K562 (cell line): ENCODE measurements around the gene RGMA. TPM values are rescaled to one million over a fixed set of nuclear protein-coding genes. Genes with fewer than 3 reads are reported as not detected.

Source experiments
- ATAC-seq: fragments of 200-7000 bp; cut with Tn5 transposase; 3 replicates; pipeline ENCODE4 v1.9.1; 2020; ENCODE audit warnings: moderate library complexity
- BruUV-seq: library from RNA; stranded (reverse); fragments of 400-500 nt; replicated peaks from 2 replicates; lab custom pipeline; 2021; lab: Mats Ljungman, UMichigan
- CTCF ChIA-PET: fragments of 300-600 bp; formaldehyde crosslinking; extraction: SDS; loops from one replicate; lab custom pipeline; 2021; ENCODE audit warnings: low intra/inter-chr PET ratio; lab: Yijun Ruan, JAX
- POLR2A ChIA-PET: fragments of 300-600, 350-650 bp; sonication (Branson Sonifier 250); formaldehyde crosslinking; extraction: SDS; loops from one replicate; lab custom pipeline; 2021; ENCODE audit warnings: antibody characterized with exemption, inconsistent platforms; lab: Yijun Ruan, JAX
- DNase-seq, 4 experiments: peaks; one replicate each; pipeline versions ENCODE4 v3.0.0 to v3.0.0-alpha.2; 2011 to 2018; ENCODE audit warnings: low spot score in 3 of 4, mixed read lengths in 3 of 4; ENCODE audit errors: extremely low read depth in 1 of 4
- FAIRE-seq: peaks from 2 replicates; lab custom pipeline; 2011; peaks lifted over from hg19 to GRCh38; lab: Jason Lieb, UNC
- H2AFZ ChIP-seq: 2 replicates; pipeline ENCODE4 v1.6.0; 2011; ENCODE audit warnings: low read depth, low read length, control low read depth, inconsistent platforms
- H3K27ac ChIP-seq: fragments of 200-600 bp; 3 replicates; pipeline ENCODE4 v1.8.0; 2011; ENCODE audit warnings: low read depth, mild to moderate bottlenecking, control low read depth, inconsistent platforms, low read length, moderate library complexity, mixed read lengths; ENCODE audit errors: extremely low read depth
- H3K27me3 ChIP-seq, 2 experiments: fragments of 300-600 bp in 1 of 2; 2 replicates in 1 of 2; 3 replicates in 1 of 2; pipeline versions ENCODE4 v1.6.0 to v1.8.0; 2011; ENCODE audit warnings: inconsistent platforms in 2 of 2, low read length in 2 of 2, mild to moderate bottlenecking in 1 of 2, mixed read lengths in 1 of 2, moderate library complexity in 1 of 2; ENCODE audit not compliant: control insufficient read depth in 2 of 2, insufficient read depth in 2 of 2
- H3K36me3 ChIP-seq: fragments of 300-600 bp; 3 replicates; pipeline ENCODE4 v1.8.0; 2011; ENCODE audit warnings: mild to moderate bottlenecking, low read length, inconsistent platforms; ENCODE audit not compliant: control insufficient read depth, insufficient read depth
- H3K4me1 ChIP-seq, 2 experiments: fragments of 200-600 bp in 1 of 2; replicated peaks in 1 of 2; 2 replicates in 1 of 2; 3 replicates in 1 of 2; pipeline versions ENCODE4 v1.5.1 to v1.8.0; 2011; ENCODE audit warnings: inconsistent platforms in 2 of 2, low read length in 2 of 2, mild to moderate bottlenecking in 1 of 2, mixed read lengths in 1 of 2, moderate library complexity in 1 of 2; ENCODE audit not compliant: control insufficient read depth in 2 of 2, insufficient read depth in 2 of 2
- H3K4me2 ChIP-seq: 2 replicates; pipeline ENCODE4 v1.6.1; 2011; ENCODE audit warnings: low read length, control low read depth, inconsistent platforms, mixed read lengths; ENCODE audit not compliant: insufficient read depth
- H3K4me3 ChIP-seq: fragments of 200-600 bp; sonication (generic), shearing (Covaris generic); 2 replicates; pipeline ENCODE4 v1.5.1; 2016; ENCODE audit warnings: control low read depth, inconsistent platforms
- H3K79me2 ChIP-seq: fragments of 200-600 bp; 3 replicates; pipeline ENCODE4 v1.8.0; 2011; ENCODE audit warnings: low read length, inconsistent platforms; ENCODE audit not compliant: control insufficient read depth, insufficient read depth
- H3K9ac ChIP-seq, 2 experiments: 2 replicates each; pipeline versions ENCODE4 v1.6.0 to v1.6.1; 2011; ENCODE audit warnings: low read depth in 2 of 2, low read length in 2 of 2, control low read depth in 1 of 2, inconsistent platforms in 1 of 2, mild to moderate bottlenecking in 1 of 2, mixed read lengths in 1 of 2; ENCODE audit not compliant: insufficient read depth in 1 of 2
- H3K9me1 ChIP-seq: one replicate; pipeline ENCODE4 v1.6.0; 2011; ENCODE audit warnings: inconsistent platforms, mild to moderate bottlenecking, low read length, moderate library complexity; ENCODE audit not compliant: control insufficient read depth, insufficient read depth
- H3K9me3 ChIP-seq: replicated peaks from 2 replicates; pipeline ENCODE4 v1.5.1; 2011; ENCODE audit warnings: low read depth, low read length, inconsistent platforms; ENCODE audit not compliant: control insufficient read depth, insufficient read depth
- H4K20me1 ChIP-seq: replicated peaks from 2 replicates; pipeline ENCODE4 v1.6.1; 2011; ENCODE audit warnings: low read length, inconsistent platforms, mixed read lengths; ENCODE audit not compliant: control insufficient read depth, insufficient read depth
- POLR3G ChIP-seq: IDR thresholded peaks from 2 replicates; pipeline ENCODE4 v1.6.1; 2011; ENCODE audit not compliant: insufficient read length, insufficient replicate concordance; ENCODE audit errors: extremely low read depth
- SPI1 ChIP-seq: IDR thresholded peaks from 2 replicates; pipeline ENCODE4 v1.6.1; 2011; ENCODE audit warnings: low read depth, low read length, control low read depth, borderline replicate concordance
- YBX1 ChIP-seq: fragments of 450-650 bp; IDR thresholded peaks from 2 replicates; pipeline ENCODE4 v1.7.1; 2016; ENCODE audit warnings: mild to moderate bottlenecking
- ZFP36 ChIP-seq: fragments of 150-350 bp; IDR thresholded peaks from 2 replicates; pipeline ENCODE4 v1.6.1; 2018; ENCODE audit warnings: low read length, low read depth; ENCODE audit not compliant: partially characterized antibody
- ZNF766 ChIP-seq: fragments of 200-800 bp; sonication (Bioruptor generic); conservative IDR thresholded peaks from 2 replicates; pipeline ENCODE4 v1.6.1; 2016; ENCODE audit warnings: missing genetic modification characterization, missing compliant biosample characterization
- WGBS: fragments of 100-300 bp; shearing (Covaris generic); methylation state at CpG from one replicate; pipeline ENCODE4 v1.1.6; 2016; ENCODE audit warnings: low coverage, mixed read lengths; ENCODE audit not compliant: insufficient coverage; ENCODE audit errors: missing lambda C conversion rate; 5-methylcytosine and 5-hydroxymethylcytosine counted together
- in situ Hi-C: fragments of 300-500 bp; cut with MboI; formaldehyde crosslinking; loops from 4 replicates; pipeline ENCODE4 v1.15.0; 2018; ENCODE audit warnings: inconsistent platforms, mixed read lengths
- intact Hi-C: fragments of 100-400 bp; cut with micrococcal nuclease; formaldehyde crosslinking; loops from 2 replicates; pipeline ENCODE4 v1.14.2; 2022
- polyA plus RNA-seq, 8 experiments: library from polyadenylated mRNA; depleted of rRNA in 4 of 8; stranded (reverse) in 5 of 8; unstranded in 3 of 8; fragments of >200 nt; fragmentation: Nextera tagmentation in 2 of 8; fragmentation: Illumina TruSeq in 1 of 8; extraction: Ambion mirVana in 2 of 8; extraction: Trizol in 1 of 8; gene quantifications; 2 replicates each; pipeline versions ENCODE4 v1.2.1 to v1.2.3, GENCODE V29; 2011 to 2014; ENCODE audit warnings: inconsistent platforms in 1 of 8, missing spikeins in 1 of 8
- total RNA-seq, 7 experiments: library from RNA; depleted of rRNA in 6 of 7; stranded (reverse); fragments of >200 nt in 6 of 7; fragmentation: Illumina TruSeq in 2 of 7; extraction: Trizol in 2 of 7; gene quantifications; 2 replicates each; pipeline versions ENCODE4 v1.2.1 to v1.2.3, GENCODE V29; 2011 to 2021; ENCODE audit warnings: low replicate concordance in 1 of 7
- TF ChIP-seq, protein P1 (sequence below), 2 experiments: fragments of 450-650 bp in 1 of 2; sonication (generic) in 1 of 2; formaldehyde crosslinking; conservative IDR thresholded peaks; 2 replicates each; pipeline versions ENCODE4 v1.4.0 to v1.8.1; 2020 to 2022; ENCODE audit warnings: mild to moderate bottlenecking in 1 of 2, missing genetic modification reagents in 1 of 2
- TF ChIP-seq, protein P2 (sequence below): sonication (generic); formaldehyde crosslinking; IDR thresholded peaks from 2 replicates; pipeline ENCODE4 v1.9.0; 2022; ENCODE audit warnings: mild to moderate bottlenecking, missing genetic modification reagents
- TF ChIP-seq, protein P3 (sequence below), 3 experiments: IDR thresholded peaks in 2 of 3; conservative IDR thresholded peaks in 1 of 3; 2 replicates each; pipeline ENCODE4 v1.5.1; 2011 to 2012; ENCODE audit warnings: low read length in 3 of 3, mild to moderate bottlenecking in 3 of 3, control low read depth in 2 of 3, improper control_type of control experiment in 1 of 3, inconsistent platforms in 1 of 3, low read depth in 1 of 3, mixed read lengths in 1 of 3, moderate library complexity in 1 of 3; ENCODE audit not compliant: insufficient read depth in 2 of 3

Gene RGMA
- total and polyA plus RNA-seq, 9 of the 15 experiments (the other 6 are each of a cell fraction or from before 2014, with no cell fraction given) = 0.03 to 0.05 (median 0.03) TPM; not detected in 6

DNA sequence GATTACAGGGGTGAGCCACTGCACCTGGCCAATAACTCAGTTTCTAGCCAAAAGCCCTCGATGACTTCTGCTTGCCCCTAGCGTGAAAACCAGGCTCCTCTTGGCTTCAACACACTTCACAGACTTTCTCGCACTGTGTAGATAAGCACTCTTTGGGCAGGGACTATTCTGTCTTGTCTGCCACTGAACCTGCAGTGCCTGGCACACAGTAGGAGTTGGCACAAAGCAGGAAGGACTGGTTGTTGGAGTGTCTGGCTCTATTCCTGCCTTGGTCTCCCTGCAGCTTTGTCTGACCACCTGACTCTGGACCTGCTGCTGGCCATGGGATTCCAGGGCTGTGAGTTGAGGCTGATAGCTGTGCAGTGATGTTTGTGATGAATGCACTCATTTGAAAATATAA, 46.4 kb upstream of the RGMA start:
- ATAC-seq (no peak), FAIRE-seq (no peak), DNase-seq (no peak)
- no peak for TF ChIP-seq ZNF766
- TF ChIP-seq, protein P1, sequence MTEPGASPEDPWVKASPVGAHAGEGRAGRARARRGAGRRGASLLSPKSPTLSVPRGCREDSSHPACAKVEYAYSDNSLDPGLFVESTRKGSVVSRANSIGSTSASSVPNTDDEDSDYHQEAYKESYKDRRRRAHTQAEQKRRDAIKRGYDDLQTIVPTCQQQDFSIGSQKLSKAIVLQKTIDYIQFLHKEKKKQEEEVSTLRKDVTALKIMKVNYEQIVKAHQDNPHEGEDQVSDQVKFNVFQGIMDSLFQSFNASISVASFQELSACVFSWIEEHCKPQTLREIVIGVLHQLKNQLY (CRISPR knock-in tag; conservative IDR thresholded peaks at IDR 0.05) = no peak
- no peak for TF ChIP-seq POLR3G
- Histone ChIP-seq H3K79me2 (no peaks in the 10 kb centered on the region), H3K4me1 (no peaks in the 10 kb centered on the region), H2AFZ (no peak overlapping the region), H3K27ac (no peak overlapping the region), H3K4me2 (no peak overlapping the region), H3K4me3 (no peak overlapping the region), H3K9ac (no peak overlapping the region), H4K20me1 (no peaks in the 10 kb centered on the region), H3K9me3 (no peaks in the 10 kb centered on the region), H3K36me3 (no peaks in the 10 kb centered on the region), H3K27me3 (peaks cover 0 to 18% of the 10 kb centered on the region in 2 experiments; a peak in 2 of 5 replicates), H3K9me1 (no peaks in the 10 kb centered on the region)
- ChIA-PET POLR2A (no interaction called here), CTCF (no interaction called here)
- BruUV-seq = no TSS peak
- intact Hi-C loops (no loop called here), in situ Hi-C loops (no loop called here)
- 0% methylated on average over 3 of the region's 3 CpGs for WGBS

DNA sequence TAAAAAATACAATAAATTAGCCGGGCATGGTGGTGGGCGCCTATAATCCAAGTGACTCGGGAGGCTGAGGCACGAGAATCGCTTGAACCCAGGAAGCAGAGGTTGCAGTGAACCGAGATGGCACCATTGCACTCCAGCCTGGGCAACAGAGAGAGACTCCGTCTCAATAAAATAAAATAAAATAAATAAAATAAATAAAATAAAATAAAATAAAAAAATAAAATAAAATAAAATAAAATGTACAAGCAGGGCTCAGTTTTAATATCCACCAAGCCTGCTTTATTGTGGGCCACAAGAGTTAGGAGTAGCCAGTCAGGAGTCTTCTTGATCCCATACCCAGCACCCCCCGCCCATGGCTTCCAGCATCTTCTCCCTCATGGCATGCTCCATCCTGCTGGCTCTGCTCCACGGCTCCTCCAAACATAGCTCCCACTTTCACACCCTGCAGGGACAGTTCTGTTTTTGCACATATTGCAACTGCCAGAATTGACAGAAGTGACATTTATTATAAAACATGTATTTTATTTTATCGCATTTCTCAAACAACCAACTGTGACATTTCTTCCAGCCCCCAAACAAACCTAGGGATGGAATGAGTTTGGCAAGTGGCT, 42.6 kb upstream of the RGMA start:
- no peaks in the 10 kb centered on the region for H4K20me1 ChIP-seq
- no peaks in the 10 kb centered on the region for H3K9me3 ChIP-seq
- no peak overlapping the region for H3K4me3 ChIP-seq
- H3K27me3 ChIP-seq = peaks cover 0 to 39% of the 10 kb centered on the region in 2 experiments; a peak in 4 of 5 replicates
- no peaks in the 10 kb centered on the region for H3K79me2 ChIP-seq
- no peak overlapping the region for H3K27ac ChIP-seq
- no peak for ATAC-seq
- in situ Hi-C loops = no loop called here
- H3K9me1 ChIP-seq = no peaks in the 10 kb centered on the region
- no peak overlapping the region for H3K9ac ChIP-seq
- FAIRE-seq = no peak
- intact Hi-C loops = no loop called here
- BruUV-seq = no TSS peak
- ChIA-PET CTCF (no interaction called here), POLR2A (interaction anchor here (0.6 to 0.8 kb wide), 2 partner anchors 9 to 148 kb away, joined by 3 to 4 read pairs; no protein-coding TSS in a partner anchor)
- no peak overlapping the region for H2AFZ ChIP-seq
- under 1% methylated on average over 10 of the region's 10 CpGs for WGBS
- no peak for DNase-seq
- H3K36me3 ChIP-seq = no peaks in the 10 kb centered on the region
- H3K4me1 ChIP-seq = no peaks in the 10 kb centered on the region
- no peak overlapping the region for H3K4me2 ChIP-seq
- TF ChIP-seq SPI1 = no peak
- TF ChIP-seq ZFP36 = no peak
- no peak for TF ChIP-seq YBX1
- TF ChIP-seq, protein P2, sequence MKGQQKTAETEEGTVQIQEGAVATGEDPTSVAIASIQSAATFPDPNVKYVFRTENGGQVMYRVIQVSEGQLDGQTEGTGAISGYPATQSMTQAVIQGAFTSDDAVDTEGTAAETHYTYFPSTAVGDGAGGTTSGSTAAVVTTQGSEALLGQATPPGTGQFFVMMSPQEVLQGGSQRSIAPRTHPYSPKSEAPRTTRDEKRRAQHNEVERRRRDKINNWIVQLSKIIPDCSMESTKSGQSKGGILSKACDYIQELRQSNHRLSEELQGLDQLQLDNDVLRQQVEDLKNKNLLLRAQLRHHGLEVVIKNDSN (CRISPR knock-in tag) = no peak
- no peak for TF ChIP-seq ZNF766
- TF ChIP-seq, protein P3, sequence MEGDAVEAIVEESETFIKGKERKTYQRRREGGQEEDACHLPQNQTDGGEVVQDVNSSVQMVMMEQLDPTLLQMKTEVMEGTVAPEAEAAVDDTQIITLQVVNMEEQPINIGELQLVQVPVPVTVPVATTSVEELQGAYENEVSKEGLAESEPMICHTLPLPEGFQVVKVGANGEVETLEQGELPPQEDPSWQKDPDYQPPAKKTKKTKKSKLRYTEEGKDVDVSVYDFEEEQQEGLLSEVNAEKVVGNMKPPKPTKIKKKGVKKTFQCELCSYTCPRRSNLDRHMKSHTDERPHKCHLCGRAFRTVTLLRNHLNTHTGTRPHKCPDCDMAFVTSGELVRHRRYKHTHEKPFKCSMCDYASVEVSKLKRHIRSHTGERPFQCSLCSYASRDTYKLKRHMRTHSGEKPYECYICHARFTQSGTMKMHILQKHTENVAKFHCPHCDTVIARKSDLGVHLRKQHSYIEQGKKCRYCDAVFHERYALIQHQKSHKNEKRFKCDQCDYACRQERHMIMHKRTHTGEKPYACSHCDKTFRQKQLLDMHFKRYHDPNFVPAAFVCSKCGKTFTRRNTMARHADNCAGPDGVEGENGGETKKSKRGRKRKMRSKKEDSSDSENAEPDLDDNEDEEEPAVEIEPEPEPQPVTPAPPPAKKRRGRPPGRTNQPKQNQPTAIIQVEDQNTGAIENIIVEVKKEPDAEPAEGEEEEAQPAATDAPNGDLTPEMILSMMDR (IDR thresholded peaks at IDR 0.05 in 2 of 3, conservative IDR thresholded peaks at IDR 0.05 in 1 of 3; ENCODE audit: insufficient read depth in 2 of 3, low read depth in 1 of 3, low read length in 3 of 3) = no peak
